ENCODE results near the gene STX17. TPM values are rescaled to one million over a fixed set of nuclear protein-coding genes. Genes with fewer than 3 reads are reported as not detected.
"Not testable (repeated sequence)": the region's sequence is repeated elsewhere in the genome, so short reads cannot be mapped to it uniquely, and the experiment has no call there.

Gene STX17
- total RNA-seq (2014; rRNA removed; shearing (Covaris generic)) (9.0 and 16.9 TPM in 2 replicates), polyA plus RNA-seq (2016; fragmentation: Nextera tagmentation; extraction: Ambion mirVana) (17.0 and 17.4 TPM in 2 replicates)

DNA sequence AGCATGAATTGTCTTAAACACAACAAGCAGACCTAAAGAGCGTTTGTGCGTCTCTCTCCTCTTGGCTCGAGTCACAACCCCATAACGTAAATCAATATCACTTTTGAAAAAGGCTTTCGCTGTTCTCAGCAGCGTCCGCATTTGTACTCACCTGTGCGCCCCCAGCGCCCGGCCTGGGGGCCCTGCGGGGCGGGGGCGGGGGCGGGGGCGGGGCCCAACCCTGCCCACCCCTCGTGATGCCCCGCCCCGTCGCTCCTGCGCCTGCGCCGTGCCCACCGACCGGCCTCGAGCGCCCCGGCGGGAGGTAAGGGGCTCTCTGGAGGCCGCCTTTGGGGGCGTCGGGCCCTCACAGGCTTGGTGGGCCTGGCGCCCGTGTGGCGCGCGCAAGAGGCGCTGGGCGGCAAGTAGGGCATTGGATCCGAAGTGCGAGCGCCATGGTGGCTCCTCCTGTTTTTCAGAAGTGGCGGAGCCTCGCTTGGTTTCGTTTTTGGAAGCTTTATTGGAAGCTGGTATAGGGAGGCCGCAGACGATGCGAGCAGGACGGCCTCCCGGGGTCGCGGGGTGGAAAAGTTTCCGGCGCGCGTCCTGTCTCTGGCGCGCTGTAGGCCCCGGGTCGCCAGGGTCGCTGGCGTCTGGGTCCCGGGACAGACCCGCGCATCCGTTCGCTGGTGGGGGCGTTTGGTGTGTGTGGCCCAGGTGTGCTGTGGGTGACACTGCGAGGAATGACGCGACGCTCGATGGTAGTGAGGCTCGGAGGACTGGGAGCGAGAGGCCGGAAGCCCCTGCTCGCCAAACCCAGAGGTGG lies at the start of gene STX17:
TSS of gene STX17 (plus strand) at position 252 of the 805 bp plus-strand sequence. CDS start 8,586 bp downstream, outside the sequence.
- peak within 1 kb of the TSS; percentile 86 for H3K9ac ChIP-seq
- H3K4me3 ChIP-seq: peak within 1 kb of the TSS; percentile 78
- peaks cover 9% of the 10 kb centered on the region for H3F3A ChIP-seq (ENCODE audit: insufficient read depth)
- no peaks in the 10 kb centered on the region for H3K27me3 ChIP-seq (replicated peaks; ENCODE audit: insufficient read depth)
- H3K79me2 ChIP-seq (ENCODE audit: insufficient read depth): peaks cover 43% of the 10 kb centered on the region
- H3K4me1 ChIP-seq (ENCODE audit: insufficient read depth): 0 out of 2 replicates have a peak, but pooled peaks cover 5% of the 10 kb centered on the region
- peak; percentile 86 for DNase-seq
- H3K27ac ChIP-seq: peak within 1 kb of the TSS; percentile 58
- peak within 1 kb of the TSS; percentile 91 for H2AFZ ChIP-seq
- 1% methylated on average over 41 to 62 of the region's 76 CpGs for WGBS, 2 experiments (ENCODE audit: low coverage in 1 of 2, low lambda C conversion rate in 2 of 2, missing lambda C conversion rate in 2 of 2)
- TF ChIP-seq EZH2phosphoT487 (IDR thresholded peaks at IDR 0.05; ENCODE audit: insufficient read depth, low read depth): no peak
- no peak for TF ChIP-seq EZH2 (IDR thresholded peaks at IDR 0.05; ENCODE audit: insufficient read depth, poor library complexity, severe bottlenecking)
- in situ Hi-C loops (cut with MboI): no loop called here
- H3K4me2 ChIP-seq (ENCODE audit: unreplicated experiment): peak within 1 kb of the TSS; percentile 83
- no peaks in the 10 kb centered on the region for H4K20me1 ChIP-seq (ENCODE audit: insufficient read depth)
- no peaks in the 10 kb centered on the region for H3K9me3 ChIP-seq (ENCODE audit: low read depth)
- H3K9me2 ChIP-seq (ENCODE audit: insufficient read depth): no peaks in the 10 kb centered on the region
- no peaks in the 10 kb centered on the region for H3K36me3 ChIP-seq (ENCODE audit: low read depth)

DNA sequence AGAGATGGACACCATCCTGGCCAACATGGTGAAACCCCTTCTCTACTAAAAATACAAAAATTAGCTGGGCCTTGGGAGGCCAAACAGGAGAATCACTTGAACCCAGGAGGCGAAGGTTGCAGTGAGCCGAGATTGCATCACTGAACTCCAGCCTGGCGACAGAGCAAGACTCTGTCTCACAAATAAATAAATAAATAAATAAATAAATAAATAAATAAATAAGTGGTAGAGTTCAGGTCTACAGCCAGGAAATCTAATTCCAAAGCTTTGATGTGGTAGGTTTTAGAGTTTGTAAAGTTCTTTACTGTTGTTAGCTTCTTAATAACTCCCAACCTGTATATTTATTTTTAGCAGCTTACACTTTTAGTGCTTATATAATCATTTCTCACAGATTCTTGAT lies 48.9 kb upstream of the STX17 start:
- H3K79me2 ChIP-seq (ENCODE audit: insufficient read depth); H3K27ac ChIP-seq; H3K4me2 ChIP-seq (ENCODE audit: unreplicated experiment); H3K4me1 ChIP-seq (ENCODE audit: insufficient read depth); H3K27me3 ChIP-seq (replicated peaks; ENCODE audit: insufficient read depth); H2AFZ ChIP-seq; H3K9me3 ChIP-seq (ENCODE audit: low read depth); H4K20me1 ChIP-seq (ENCODE audit: insufficient read depth); H3K4me3 ChIP-seq; H3K36me3 ChIP-seq (ENCODE audit: low read depth); in situ Hi-C loops (cut with MboI); DNase-seq; H3K9ac ChIP-seq; H3F3A ChIP-seq (ENCODE audit: insufficient read depth); H3K9me2 ChIP-seq (ENCODE audit: insufficient read depth): not testable (repeated sequence)
- 95 to 96% methylated on average over 3 of the region's 3 CpGs for WGBS, 2 experiments (ENCODE audit: low coverage in 1 of 2, low lambda C conversion rate in 2 of 2, missing lambda C conversion rate in 2 of 2)

DNA sequence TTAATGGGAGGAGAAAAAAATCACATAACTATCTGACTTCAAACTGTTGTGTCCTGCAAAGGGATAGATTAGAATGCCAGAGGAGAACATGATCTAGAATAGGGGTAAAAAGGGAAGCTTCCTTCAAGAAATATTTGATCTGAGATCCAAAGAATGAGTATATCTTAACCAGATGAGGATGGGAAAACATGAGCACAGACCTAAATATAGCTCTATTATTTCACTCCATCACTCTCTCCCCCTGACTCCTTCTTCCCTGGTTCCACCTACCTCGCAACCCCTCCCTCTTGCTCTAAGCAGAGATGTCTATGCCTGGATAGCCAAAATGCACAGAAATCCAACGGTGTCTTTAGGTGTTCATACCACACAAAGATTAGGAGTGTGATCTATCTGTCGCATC lies 48.4 kb upstream of the STX17 start:
- Histone ChIP-seq H3K9me2 (ENCODE audit: insufficient read depth) (no peaks in the 10 kb centered on the region), H3K4me2 (ENCODE audit: unreplicated experiment) (no peak overlapping the region), H3K27ac (no peak overlapping the region), H3F3A (ENCODE audit: insufficient read depth) (0 out of 2 replicates have a peak, but pooled peaks cover 4% of the 10 kb centered on the region), H3K4me1 (ENCODE audit: insufficient read depth) (0 out of 2 replicates have a peak, but pooled peaks cover 3% of the 10 kb centered on the region), H3K9me3 (ENCODE audit: low read depth) (no peaks in the 10 kb centered on the region), H4K20me1 (ENCODE audit: insufficient read depth) (no peaks in the 10 kb centered on the region), H3K36me3 (ENCODE audit: low read depth) (no peaks in the 10 kb centered on the region), H3K79me2 (ENCODE audit: insufficient read depth) (no peaks in the 10 kb centered on the region), H2AFZ (no peak overlapping the region), H3K9ac (no peak overlapping the region), H3K27me3 (replicated peaks; ENCODE audit: insufficient read depth) (no peaks in the 10 kb centered on the region), H3K4me3 (no peak overlapping the region)
- TF ChIP-seq EZH2phosphoT487 (IDR thresholded peaks at IDR 0.05; ENCODE audit: insufficient read depth, low read depth): no peak
- TF ChIP-seq EZH2 (IDR thresholded peaks at IDR 0.05; ENCODE audit: insufficient read depth, poor library complexity, severe bottlenecking): no peak
- no peak for DNase-seq
- whole genome bisulfite sequencing, 2 experiments (ENCODE audit: low coverage in 1 of 2, low lambda C conversion rate in 2 of 2, missing lambda C conversion rate in 2 of 2): 95% methylated on average over 3 of the region's 3 CpGs
- in situ Hi-C loops (cut with MboI): no loop called here

DNA sequence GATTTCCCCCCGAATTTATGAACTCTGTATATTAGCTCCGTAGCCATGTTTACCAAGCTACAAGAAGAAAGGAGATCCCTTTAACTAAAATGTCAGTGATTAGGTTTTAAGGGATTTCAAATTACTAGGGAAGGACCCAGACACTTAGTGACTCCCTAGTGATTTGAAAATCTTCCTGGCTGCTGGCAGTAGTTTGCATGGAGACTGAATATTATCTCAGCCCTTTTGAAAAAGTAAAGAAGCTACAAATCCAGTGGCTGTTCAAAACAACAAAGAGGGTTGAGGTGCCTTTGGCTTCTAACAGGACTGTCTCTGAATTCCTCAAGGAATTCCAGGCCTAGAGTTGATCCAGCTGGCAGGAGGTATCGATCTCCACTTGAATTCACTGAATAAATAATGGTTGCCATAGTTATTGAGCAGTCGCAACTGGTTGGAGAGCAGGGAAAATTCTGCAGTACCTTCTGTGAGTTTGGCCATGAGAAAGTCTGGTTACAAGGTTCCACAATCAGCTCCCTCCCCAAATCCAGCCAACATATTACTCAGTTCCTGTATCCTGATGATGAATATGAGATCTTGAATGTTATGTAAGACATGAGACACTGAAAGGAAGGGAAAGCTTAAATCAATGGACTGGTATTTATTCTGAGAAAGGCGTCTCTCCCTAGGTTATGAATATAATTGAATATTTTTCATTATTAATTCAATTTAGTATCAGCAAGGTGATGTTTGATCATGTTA lies 47.0 kb upstream of the STX17 start:
- Histone ChIP-seq H3K27ac (peak overlapping the region; percentile 38), H3F3A (ENCODE audit: insufficient read depth) (0 out of 2 replicates have a peak, but pooled peaks cover 4% of the 10 kb centered on the region)
- in situ Hi-C loops (cut with MboI): no loop called here

More for the DNA sequence above, 47.0 kb upstream of the STX17 start:
- 53 to 61% methylated on average over 5 of the region's 5 CpGs for WGBS, 2 experiments (ENCODE audit: low coverage in 1 of 2, low lambda C conversion rate in 2 of 2, missing lambda C conversion rate in 2 of 2)
- H4K20me1 ChIP-seq (ENCODE audit: insufficient read depth): no peaks in the 10 kb centered on the region
- H3K9me2 ChIP-seq (ENCODE audit: insufficient read depth): no peaks in the 10 kb centered on the region
- H3K4me2 ChIP-seq (ENCODE audit: unreplicated experiment): no peak overlapping the region
- H3K9me3 ChIP-seq (ENCODE audit: low read depth): no peaks in the 10 kb centered on the region
- H3K36me3 ChIP-seq (ENCODE audit: low read depth): no peaks in the 10 kb centered on the region
- no peaks in the 10 kb centered on the region for H3K27me3 ChIP-seq (replicated peaks; ENCODE audit: insufficient read depth)
- no peak for TF ChIP-seq EZH2phosphoT487 (IDR thresholded peaks at IDR 0.05; ENCODE audit: insufficient read depth, low read depth)
- no peak for TF ChIP-seq EZH2 (IDR thresholded peaks at IDR 0.05; ENCODE audit: insufficient read depth, poor library complexity, severe bottlenecking)
- 0 out of 2 replicates have a peak, but pooled peaks cover 3% of the 10 kb centered on the region for H3K4me1 ChIP-seq (ENCODE audit: insufficient read depth)
- DNase-seq: peak; percentile 79
- no peaks in the 10 kb centered on the region for H3K79me2 ChIP-seq (ENCODE audit: insufficient read depth)
- H3K4me3 ChIP-seq: no peak overlapping the region
- peak overlapping the region; percentile 43 for H2AFZ ChIP-seq
- H3K9ac ChIP-seq: no peak overlapping the region
